Erythroblast (primary cell): ENCODE data around the gene ADAM10.

Experiments used
- GATA1 ChIP-seq: IDR thresholded peaks from 2 replicates; pipeline ENCODE4 v1.6.1; 2011; ENCODE audit warnings: low read depth, mild to moderate bottlenecking, control low read depth, low read length, moderate library complexity
- POLR2A ChIP-seq: IDR thresholded peaks from 2 replicates; pipeline ENCODE4 v1.6.1; 2011; ENCODE audit warnings: mild to moderate bottlenecking, low read length

- TF ChIP-seq POLR2A (no peak), GATA1 (no peak)
Measured at GRCh38 chr15:58538901-58539300, 210.6 kb downstream of the ADAM10 start.
